Mononuclear cell (primary cell): ENCODE measurements around the gene YJU2. TPM values are rescaled to one million over a fixed set of nuclear protein-coding genes. Genes with fewer than 3 reads are reported as not detected.
"Not testable (repeated sequence)": the region's sequence is repeated elsewhere in the genome, so short reads cannot be mapped to it uniquely, and the experiment has no call there.

Experiments used
- H3K27me3 ChIP-seq: 2 replicates; pipeline ENCODE4 v1.6.0; 2011; ENCODE audit warnings: low read length, control low read depth; ENCODE audit not compliant: insufficient read depth
- H3K4me1 ChIP-seq: 2 replicates; pipeline ENCODE4 v1.5.1; 2011; ENCODE audit warnings: mild to moderate bottlenecking, low read length, control low read depth; ENCODE audit not compliant: insufficient read depth
- H3K4me3 ChIP-seq: 2 replicates; pipeline ENCODE4 v1.5.1; 2011; ENCODE audit warnings: mild to moderate bottlenecking, low read length, moderate library complexity
- H3K9me3 ChIP-seq: 2 replicates; pipeline ENCODE4 v1.5.1; 2011; ENCODE audit warnings: low read depth, mild to moderate bottlenecking, control low read depth, low read length
- total RNA-seq: library from RNA; depleted of rRNA; stranded (reverse); fragments of >200 nt; gene quantifications from one replicate; pipeline ENCODE4 v1.2.3, GENCODE V29; 2012

YJU2 gene
- total RNA-seq, 1 donor, result 47.3 TPM

DNA sequence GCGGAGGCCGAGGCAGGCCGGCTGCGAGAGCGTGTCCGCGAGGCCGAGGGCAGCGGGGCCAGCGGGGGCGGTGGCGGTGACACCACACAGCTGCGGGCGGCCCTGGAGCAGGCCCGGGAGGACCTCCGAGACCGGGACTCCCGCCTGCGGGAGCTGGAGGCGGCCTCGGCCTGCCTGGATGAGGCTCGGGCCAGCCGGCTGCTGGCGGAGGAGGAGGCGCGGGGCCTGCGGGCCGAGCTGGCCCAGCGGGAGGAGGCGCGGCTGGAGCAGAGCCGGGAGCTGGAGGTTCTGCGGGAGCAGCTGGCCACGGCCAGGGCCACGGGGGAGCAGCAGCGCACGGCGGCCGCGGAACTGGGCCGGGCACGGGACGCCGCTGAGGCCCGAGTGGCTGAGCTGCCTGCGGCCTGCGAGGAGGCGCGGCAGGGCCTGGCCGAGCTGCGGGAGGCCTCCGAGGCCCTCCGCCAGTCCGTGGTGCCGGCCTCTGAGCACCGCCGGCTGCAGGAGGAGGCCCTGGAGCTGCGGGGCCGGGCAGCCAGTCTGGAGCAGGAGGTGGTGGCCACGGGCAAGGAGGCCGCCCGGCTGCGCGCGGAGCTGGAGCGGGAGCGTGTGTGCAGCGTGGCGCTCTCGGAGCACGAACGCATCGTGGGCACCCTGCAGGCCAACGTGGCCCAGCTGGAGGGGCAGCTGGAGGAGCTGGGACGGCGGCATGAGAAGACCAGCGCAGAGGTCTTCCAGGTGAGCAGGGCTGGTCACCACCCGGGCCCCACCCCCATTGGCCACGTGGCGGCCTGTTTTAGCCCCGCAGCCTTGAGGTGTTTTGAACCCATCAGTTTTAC is 29.2 kb upstream of the YJU2 start:
- Histone ChIP-seq H3K27me3 (no peaks in the 10 kb centered on the region), H3K4me1 (no peaks in the 10 kb centered on the region), H3K9me3 (no peaks in the 10 kb centered on the region), H3K4me3 (no peak overlapping the region)

DNA sequence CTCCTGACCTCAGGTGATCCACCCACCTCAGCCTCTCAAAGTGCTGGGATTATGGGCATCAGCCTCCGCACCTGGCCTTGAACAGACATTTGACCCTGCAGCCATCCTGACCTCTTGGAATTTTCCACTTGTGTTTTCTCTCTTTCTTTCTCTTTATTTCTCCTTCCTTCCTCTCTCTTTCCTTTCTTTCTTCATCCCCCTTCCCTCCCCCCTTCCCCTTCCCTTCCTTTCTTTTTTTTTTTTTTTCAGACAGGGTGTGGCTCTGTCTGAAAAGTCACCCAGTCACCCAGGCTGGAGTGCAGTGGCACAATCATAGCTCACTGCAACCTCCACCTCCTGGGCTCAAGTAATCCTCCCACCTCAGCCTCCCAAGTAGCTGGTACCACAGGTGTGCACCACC is 28.4 kb upstream of the YJU2 start:
- not testable (repeated sequence) for H3K4me3 ChIP-seq, H3K27me3 ChIP-seq, H3K4me1 ChIP-seq, H3K9me3 ChIP-seq

DNA sequence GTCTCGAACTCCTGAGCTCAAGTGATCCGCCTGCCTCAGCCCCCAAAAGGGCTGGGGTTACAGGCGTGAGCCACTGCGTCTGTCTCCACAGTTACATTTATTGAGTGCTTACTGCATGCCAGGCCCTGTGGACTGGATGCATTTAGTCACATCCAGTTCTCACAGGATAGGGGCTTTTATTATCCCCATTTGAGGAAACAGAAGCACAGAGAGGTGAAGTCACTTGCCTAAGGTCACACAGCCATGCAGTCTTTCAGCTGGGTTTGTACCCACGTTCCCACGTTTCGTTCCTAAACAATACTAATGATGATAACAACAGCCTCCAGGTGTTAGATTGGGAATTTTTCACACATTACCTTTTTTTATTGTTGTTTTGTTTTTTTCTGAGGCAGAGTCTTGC is 26.7 kb upstream of the YJU2 start:
- H3K27me3 ChIP-seq, result no peaks in the 10 kb centered on the region
- H3K9me3 ChIP-seq, result no peaks in the 10 kb centered on the region

DNA sequence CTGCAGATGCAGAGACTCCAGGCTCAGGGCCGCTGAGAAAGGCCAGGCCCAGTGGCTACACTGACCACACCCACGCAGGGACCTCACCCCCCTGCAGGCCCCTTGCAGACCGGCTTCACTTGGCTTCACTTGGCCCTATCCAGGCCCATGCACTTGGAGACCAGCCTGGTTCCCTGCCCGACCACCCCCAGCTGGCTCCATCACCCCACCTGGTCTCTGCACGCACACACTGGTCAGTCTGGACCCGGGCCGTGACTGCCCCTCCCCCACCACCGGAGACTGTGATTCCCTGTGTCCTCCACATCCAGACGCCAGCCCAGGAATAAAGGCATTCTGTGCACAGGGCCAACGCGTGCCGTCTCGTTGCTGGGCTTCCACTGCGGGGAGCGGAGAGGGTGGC is 22.4 kb upstream of the YJU2 start:
- H3K9me3 ChIP-seq, result no peaks in the 10 kb centered on the region
- H3K4me1 ChIP-seq, result peaks cover 7% of the 10 kb centered on the region
- no peak overlapping the region for H3K4me3 ChIP-seq
- peaks cover 5% of the 10 kb centered on the region for H3K27me3 ChIP-seq

More for the DNA sequence above, 26.7 kb upstream of the YJU2 start:
- Histone ChIP-seq H3K4me3 (no peak overlapping the region), H3K4me1 (no peaks in the 10 kb centered on the region)

DNA sequence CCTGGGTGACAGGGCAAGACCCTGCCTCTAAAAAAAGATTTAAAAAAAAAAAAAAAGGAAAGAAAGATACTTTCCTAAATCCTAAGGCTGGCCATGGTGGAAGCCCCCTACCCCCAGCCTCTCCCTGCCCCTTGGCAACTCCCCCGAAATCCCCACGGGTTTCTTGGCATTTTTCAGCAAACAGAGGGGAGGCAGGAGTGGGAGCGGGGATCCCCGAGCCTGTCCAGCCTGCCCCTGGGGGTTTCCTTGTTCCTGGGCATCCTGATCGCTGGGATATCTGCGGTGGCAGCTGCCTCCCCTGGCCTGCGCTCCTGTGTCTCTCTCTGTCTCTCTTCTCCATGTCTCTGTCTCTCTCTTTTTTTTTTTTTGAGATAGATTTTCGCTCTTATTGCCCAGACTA is 21.0 kb upstream of the YJU2 start:
- peaks cover 5% of the 10 kb centered on the region for H3K27me3 ChIP-seq
- no peaks in the 10 kb centered on the region for H3K9me3 ChIP-seq
- H3K4me3 ChIP-seq, result no peak overlapping the region
- peaks cover 7% of the 10 kb centered on the region for H3K4me1 ChIP-seq

DNA sequence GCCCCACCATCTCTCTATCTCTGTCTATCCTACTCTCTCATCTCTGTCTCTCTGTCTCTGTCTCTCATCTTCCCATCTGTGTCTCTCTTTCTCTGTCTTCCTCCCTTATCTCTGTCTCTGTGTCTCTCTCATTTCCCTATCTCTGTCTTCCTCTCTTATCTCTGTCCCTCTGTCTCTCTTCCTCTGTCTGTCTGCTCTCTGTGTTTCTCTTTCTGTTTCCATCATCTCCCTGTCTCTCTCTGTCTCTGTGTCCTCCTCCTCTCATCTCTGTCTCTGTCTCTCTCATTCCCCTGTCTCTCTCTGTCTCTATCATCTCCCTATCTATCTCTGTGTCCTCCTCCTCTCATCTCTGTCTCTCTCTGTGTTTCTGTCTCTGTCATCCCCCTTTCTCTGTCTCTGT is 19.1 kb upstream of the YJU2 start:
- Histone ChIP-seq H3K9me3 (no peaks in the 10 kb centered on the region), H3K4me1 (peaks cover 7% of the 10 kb centered on the region), H3K4me3 (no peak overlapping the region)

DNA sequence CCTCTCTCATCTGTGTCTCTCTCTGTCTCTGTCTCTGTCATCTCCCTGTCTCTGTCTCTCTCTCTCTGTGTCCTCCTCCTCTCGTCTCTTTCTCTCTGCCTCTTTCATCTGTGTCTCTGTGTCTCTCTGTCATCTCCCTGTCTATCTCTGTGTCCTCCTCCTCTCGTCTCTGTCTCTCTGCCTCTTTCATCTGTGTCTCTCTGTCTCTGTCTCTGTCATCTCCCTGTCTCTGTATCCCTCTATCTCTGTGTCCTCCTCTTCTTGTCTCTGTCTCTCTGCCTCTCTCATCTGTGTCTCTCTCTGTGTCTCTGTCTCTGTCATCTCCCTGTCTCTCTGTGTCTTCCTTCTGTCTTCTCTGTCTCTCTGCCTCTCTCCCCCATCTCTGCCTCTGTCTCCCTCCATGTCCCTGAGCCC is 18.1 kb upstream of the YJU2 start:
- Histone ChIP-seq H3K4me3 (no peak overlapping the region), H3K27me3 (peaks cover 5% of the 10 kb centered on the region), H3K4me1 (peaks cover 7% of the 10 kb centered on the region), H3K9me3 (no peaks in the 10 kb centered on the region)

More for the DNA sequence above, 19.1 kb upstream of the YJU2 start:
- H3K27me3 ChIP-seq, result peaks cover 5% of the 10 kb centered on the region

DNA sequence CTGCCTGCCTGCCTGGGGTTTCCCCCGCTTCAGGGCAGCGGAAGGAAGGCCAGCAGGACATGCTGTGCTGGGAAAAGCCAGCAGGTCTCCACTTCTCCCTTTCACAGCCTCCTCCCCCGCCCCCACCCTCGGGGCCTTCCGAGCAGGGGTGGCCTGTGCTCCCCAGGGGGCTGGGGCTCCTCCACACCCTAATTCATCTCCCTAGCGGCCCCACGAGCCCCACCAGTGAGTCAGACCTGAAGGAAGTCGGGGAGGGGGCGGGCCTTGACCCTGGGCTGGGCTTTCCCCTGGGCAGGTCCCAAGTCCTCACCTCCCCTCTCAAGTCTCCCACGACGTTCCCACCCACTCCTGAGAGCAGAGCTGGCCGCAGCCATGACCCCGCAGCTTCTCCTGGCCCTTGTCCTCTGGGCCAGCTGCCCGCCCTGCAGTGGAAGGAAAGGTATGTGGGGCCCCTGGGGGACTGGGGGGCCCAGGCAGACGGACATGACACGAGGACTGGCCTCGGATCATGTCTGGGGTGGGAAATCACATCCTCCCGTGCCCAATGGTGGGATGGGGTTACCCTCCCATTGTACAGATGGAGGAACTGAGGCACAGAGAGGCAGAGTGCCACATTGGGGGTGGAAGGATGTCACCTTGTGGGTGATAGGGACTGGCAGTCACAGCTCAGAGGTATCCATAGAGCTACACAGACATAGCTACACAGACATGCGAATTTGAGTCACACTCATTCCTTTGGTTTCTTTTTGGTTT is 17.5 kb upstream of the YJU2 start, which contains the start of gene EBI3:
Gene EBI3, plus strand, starts transcription at position 345 of the 753 bp plus-strand sequence. Its CDS starts 28 bp downstream, at position 373.
- Histone ChIP-seq H3K27me3 (peaks cover 5% of the 10 kb centered on the region), H3K4me1 (peaks cover 7% of the 10 kb centered on the region), H3K9me3 (no peaks in the 10 kb centered on the region), H3K4me3 (no peak within 1 kb of the TSS)

DNA sequence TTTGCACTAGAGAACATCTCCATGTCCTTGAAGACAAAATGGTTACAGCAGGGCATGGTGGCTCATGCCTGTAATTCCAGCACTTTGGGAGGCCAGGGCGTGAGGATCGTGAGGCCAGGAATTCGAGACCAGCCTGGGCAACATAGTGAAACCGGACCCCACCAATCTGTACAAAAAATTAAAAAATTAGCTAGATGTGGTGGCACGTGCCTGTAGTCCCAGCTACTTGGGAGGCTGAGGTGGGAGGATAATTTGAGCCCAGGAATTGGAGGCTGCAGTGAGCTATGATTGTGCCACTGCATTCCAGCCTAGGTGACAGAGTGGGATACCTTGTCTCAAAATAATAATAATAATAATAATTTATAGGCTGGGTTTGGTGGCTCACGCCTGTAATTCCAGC is 16.6 kb upstream of the YJU2 start:
- H3K27me3 ChIP-seq, H3K4me3 ChIP-seq, H3K9me3 ChIP-seq, H3K4me1 ChIP-seq: not testable (repeated sequence)

DNA sequence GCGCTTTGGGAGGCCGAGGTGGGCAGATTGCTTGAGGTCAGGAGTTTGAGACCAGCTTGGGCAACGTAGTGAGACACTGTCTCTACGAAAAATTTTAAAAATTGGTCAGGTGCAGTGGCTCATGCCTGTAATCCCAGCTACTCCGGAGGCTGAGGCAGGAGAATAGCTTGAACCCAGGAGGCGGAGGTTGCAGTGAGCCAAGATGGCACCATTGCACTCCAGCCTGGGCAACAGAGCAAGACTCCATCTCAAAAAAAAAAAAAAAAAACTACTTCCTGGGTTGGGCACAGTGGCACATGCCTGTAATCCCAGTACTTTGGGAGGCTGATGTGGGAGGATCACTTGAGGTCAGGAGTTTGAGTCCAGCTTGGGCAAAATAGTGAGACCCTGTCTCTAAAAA is 15.4 kb upstream of the YJU2 start:
- not testable (repeated sequence) for H3K9me3 ChIP-seq, H3K4me3 ChIP-seq, H3K27me3 ChIP-seq, H3K4me1 ChIP-seq

DNA sequence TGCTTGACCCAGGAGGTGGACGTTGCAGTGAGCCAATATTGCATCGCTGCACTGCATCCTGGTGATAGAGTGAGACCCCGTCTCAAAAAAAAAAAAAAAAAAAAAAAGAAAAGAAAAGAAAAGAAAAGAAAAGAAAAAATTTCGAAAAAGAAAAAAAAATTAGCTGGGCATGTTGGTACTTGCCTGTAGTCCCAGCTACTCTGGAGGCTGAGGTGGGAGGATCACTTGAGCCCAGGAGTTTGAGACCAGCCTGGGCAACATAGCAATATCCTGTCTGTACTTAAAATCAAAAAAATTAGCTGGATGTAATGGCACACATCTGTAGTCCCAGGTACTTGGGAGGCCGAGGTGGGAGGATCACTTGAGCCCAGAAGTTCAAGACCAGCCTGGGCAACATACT is 14.7 kb upstream of the YJU2 start:
- H3K27me3 ChIP-seq, H3K4me1 ChIP-seq, H3K4me3 ChIP-seq, H3K9me3 ChIP-seq: not testable (repeated sequence)

DNA sequence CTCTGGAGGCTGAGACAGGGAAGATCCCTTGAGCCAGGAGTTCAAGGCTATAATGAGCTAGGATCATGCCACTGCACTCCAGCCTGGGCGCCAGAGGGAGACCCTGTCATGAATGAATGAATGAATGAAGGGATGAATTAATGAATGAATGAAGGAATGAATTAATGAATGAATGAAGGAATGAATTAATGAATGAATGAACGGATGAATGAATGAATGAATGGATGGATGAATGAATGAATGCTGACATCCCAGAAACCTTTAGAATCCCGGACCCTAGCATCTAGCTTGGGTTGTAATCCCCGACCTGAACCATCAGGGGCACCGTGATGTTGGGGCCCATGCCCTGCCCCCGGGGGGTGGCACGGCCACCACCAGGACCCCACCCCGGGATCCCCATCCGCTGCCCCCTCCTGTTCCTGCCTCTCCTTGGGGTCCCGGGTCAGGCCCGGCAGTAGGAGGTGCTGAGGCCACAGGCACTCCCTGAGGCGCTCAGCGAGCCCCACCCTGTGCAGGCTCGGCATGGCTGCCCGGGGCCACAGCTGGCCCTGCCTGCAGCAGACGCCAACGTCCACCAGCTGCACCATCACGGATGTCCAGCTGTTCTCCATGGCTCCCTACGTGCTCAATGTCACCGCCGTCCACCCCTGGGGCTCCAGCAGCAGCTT is 14.1 kb upstream of the YJU2 start:
- Histone ChIP-seq H3K27me3 (peaks cover 5% of the 10 kb centered on the region), H3K4me1 (peaks cover 7% of the 10 kb centered on the region), H3K4me3 (no peak overlapping the region), H3K9me3 (no peaks in the 10 kb centered on the region)

DNA sequence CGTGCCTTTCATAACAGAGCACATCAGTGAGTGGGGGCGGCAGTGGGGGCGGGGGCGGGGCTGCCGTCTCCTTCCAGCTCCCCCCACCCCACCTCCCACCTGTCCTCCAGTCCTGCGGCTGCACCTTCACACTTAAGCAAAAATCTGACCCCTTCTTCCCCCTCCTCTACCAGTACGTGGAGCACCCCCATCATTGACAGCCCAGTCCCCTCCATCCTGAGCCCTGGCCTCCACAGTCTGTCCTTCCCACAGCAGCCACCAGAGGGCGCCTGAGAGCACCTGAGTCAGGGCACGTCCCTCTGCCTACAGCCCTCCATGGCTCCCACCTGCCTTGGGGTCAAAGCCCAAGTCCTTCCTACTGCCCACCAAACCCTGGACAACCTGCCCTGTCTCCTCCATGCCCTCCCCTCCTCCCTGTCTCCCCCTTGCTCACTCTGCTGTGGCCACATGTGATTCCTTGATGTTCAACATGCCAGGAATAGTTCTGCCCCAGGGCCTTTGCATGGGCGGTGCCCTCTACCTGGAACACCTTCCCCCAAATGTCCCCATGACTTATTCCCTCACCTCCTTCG is 13.5 kb upstream of the YJU2 start:
- Histone ChIP-seq H3K4me1 (peaks cover 7% of the 10 kb centered on the region), H3K9me3 (no peaks in the 10 kb centered on the region), H3K4me3 (no peak overlapping the region), H3K27me3 (peaks cover 5% of the 10 kb centered on the region)

DNA sequence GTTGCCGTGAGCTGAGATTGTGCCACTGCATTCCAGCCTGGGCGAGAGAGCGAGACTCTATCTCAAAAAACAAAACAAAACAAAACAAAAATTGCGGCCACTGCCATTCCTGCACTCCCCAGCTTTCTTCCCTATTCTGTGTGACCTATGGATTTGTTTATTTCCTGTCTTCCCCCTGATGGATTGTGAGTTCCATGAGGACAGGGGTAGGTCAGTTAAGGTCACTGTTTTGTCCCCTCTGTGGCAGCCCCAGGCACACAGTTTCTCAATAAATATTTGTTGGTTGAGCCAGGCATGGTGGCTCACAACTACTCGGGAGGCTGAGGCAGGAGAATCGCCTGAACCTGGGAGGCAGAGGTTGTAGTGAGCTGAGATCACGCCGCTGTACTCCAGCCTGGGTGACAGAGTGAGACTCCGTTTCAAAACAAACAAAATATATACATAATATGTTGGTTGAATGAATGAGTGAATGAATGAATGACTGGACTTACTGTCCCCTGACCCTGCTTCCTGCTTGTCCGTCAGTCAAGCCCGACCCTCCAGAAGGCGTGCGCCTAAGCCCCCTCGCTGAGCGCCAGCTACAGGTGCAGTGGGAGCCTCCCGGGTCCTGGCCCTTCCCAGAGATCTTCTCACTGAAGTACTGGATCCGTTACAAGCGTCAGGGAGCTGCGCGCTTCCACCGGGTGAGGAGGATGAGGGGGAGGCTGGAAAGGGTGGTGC is 12.6 kb upstream of the YJU2 start:
- no peaks in the 10 kb centered on the region for H3K4me1 ChIP-seq
- H3K27me3 ChIP-seq, result peaks cover 2% of the 10 kb centered on the region
- no peak overlapping the region for H3K4me3 ChIP-seq
- no peaks in the 10 kb centered on the region for H3K9me3 ChIP-seq
